UCSD-AML1 (cell line): ENCODE measurements around the gene ZNF804A.

Experiments
- DNase-seq: peaks from one replicate; lab custom pipeline; 2025; ENCODE audit not compliant: unreplicated experiment; lab: John Stamatoyannopoulos, UW

ZNF804A gene

GRCh38 chr2:184923751-184924150 is 325.4 kb downstream of the ZNF804A start:
- no peak for DNase-seq

DNA sequence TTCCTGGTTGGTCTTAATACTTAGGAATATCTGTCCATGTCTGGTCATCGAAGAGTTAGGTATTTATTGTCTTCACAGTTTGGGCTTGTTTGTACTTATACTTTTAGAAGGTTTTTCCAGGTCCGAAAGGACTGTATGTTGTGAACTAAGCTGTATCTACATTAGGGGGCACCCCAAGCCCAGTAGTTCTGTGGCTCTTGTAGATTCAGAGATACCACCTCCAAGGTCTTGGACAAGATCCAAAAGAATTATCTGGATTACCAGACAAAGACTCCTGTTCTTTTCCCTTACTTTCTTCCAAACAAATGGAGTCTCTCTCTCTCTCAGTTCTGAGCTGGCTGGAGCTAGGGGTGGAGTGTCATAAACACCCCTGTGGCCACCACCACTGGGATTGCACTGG is 328.7 kb downstream of the ZNF804A start:
- DNase-seq = no peak

DNA sequence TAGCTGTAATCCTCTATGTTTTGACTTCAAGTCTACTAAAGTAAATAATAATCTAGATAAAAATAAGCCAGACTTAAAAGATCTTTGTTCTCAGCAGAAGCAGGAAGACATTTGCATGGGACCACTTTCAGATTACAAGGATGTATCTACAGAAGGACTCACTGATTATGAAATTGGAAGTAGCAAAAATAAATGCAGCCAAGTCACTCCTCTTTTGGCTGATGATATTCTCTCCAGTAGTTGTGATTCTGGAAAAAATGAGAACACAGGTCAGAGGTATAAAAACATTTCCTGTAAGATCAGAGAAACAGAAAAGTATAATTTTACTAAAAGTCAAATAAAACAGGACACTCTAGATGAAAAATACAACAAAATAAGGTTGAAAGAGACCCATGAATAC is 338.4 kb downstream of the ZNF804A start:
- no peak for DNase-seq

- no peak for DNase-seq
Observed at GRCh38 chr2:184938221-184938985, 340.1 kb downstream of the ZNF804A start.

DNA sequence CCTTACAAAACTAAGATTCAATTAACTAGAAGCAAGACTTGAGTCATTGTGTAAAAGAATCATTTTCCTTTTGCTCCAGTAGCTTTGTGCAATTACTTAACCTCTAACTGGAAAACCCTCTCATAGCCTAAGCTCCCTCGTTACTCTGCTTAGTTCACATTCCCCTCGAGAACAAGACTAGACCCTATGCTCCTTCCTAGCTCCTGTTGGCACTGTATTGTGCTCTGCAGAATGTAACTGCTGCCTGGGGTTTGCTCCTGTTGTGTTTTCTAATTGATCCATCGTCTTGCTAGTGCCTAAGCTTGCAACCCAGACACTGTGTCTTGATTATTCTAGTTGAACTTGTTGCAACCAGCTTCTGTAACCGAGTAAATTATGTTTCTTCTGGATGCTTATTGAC is 347.0 kb downstream of the ZNF804A start:
- no peak for DNase-seq

GRCh38 chr2:184945824-184946223 is 347.5 kb downstream of the ZNF804A start:
- DNase-seq = no peak

DNA sequence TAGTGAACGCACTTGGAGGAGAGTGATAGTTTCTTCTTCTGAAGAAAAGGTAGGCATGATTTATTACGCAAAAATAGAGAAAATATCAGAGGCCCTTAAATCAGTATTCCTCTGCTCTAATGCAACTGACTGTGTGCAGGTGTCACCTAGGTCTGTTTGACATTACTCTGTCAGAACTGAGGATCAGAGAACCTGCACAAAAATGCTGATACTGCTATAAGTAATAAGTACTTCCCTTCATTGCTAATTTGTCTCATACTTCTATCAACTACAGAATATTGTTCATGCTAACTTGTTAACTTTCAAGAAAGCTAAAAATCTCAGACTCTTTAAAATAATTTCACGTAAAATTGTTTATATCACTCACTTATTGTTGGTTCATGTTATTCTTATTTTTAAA is 358.5 kb downstream of the ZNF804A start:
- no peak for DNase-seq

GRCh38 chr2:184971546-184972068 is 373.3 kb downstream of the ZNF804A start:
- no peak for DNase-seq
